ENCODE results near the gene CACNA1A.
"Not testable (repeated sequence)": the region's sequence is repeated elsewhere in the genome, so short reads cannot be mapped to it uniquely, and the experiment has no call there.

The CACNA1A gene

DNA sequence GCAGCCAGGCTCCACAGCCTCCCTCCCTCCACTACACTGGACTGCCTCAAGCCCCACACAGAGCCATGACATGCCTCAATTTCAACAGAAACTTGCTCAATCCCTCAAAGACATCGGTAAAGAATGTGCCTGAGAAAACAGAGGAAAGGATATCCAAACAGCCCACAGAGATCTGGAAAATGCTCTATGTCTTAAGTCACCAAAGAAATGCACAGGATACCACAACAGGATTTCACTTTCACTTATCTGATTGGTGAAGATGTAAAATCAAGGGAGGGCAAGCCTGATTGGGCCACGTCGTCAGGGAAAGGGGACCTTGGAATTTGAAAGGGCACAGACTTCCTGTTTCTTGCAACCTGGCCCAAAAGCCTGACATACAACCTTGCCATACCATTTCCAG is 14.2 kb downstream of the CACNA1A start:
- no peak for DNase-seq

DNA sequence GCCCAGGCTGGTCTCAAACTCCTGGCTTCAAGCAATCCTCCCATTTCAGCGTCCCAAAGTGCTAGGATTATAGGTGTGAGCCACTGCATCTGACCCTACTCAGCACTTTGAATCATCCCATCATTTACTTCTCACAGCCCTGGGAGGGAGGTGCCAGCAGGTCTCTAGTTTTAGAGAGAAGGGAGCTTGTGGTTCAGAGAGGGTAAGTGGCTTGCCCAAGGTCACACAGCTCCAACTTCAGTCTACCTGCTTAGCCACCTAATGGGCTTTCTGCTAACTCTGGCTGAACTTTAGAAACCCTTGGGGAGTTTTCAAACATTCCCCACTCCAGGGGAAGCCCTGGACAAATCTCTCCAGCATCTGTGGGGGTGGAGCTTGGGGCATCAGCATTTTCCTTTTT is 18.3 kb downstream of the CACNA1A start:
- DNase-seq: no peak

DNA sequence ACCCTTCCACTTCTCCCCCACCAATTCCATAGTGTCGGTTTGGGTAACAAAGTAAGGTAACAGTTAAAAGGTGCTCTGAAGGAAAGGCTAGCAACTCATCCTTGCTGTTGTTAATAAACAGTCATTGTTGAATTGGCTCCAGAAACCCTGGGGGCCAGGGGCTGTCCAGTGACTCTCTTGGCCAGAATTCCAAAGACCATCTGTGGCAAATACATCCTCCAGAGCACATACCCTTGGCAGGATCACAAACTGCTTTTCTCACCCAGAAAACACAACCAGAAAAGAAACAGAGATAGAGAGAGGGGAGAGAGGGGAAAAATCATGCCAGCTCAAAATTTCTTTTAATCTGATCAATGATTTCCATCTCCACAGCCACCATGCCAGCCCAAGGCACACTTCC is 22.1 kb downstream of the CACNA1A start:
- no peak for DNase-seq

- no peak for DNase-seq
Observed at GRCh38 chr19:13483215-13483614, 23.1 kb downstream of the CACNA1A start.

- no peak for DNase-seq
Observed at GRCh38 chr19:13478576-13478975, 27.7 kb downstream of the CACNA1A start.

DNA sequence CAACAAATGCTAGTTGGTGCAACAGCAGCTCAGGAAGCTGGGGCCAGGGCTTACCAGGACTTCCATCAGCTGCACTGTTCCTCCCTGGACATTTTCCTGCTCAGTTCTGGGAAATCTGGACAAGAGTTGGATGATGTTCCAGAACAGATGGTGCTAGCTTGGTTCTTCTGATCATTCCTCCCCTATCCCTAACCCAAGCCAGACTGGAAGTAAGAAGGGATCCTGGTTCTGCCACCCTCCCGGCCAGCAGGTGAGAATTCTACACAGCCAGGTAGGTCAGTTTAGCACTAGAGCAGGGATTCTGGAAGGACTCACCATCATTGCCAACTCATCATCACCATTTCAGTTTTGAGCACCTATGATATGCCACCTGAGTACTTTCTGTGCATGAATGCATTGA is 30.2 kb downstream of the CACNA1A start:
- no peak for DNase-seq

DNA sequence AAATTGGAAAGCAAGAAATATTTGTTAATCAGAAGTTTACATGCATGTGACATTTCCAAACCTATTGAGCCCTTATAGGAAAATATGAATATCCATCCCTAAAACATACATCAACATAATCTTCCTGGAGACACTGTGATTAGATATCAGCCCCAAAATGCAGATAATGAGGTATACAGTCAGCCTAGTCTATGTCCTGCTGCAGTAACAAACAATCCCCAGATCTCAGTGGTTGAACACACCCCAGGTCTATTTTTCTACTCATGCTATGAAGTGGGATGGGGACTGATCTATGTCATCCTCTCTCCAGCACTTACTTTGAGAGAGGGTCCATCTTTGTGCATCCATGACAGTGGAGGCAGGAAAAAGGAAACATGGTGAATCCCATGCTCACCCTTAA is 31.2 kb downstream of the CACNA1A start:
- DNase-seq: no peak

- no peak for DNase-seq
Observed at GRCh38 chr19:13466697-13467096, 39.6 kb downstream of the CACNA1A start.

DNA sequence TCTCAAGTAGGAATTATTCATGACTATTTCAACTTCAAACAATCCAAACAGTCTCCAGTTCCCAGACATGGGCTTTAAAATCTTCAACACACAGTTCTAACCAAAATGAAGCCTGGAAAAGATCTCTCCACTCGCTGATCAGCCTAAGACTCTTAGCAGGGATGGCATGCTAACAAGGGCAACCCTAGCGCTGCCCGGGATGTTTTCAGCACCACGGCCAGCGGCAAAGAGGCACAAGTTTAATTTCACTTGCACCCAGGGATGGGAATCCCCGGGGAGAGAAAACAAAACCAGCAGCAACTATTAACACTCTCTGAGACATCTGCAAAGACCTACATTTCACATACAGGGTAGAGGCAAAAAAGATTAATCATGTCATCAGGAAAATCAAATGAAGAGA is 43.0 kb downstream of the CACNA1A start:
- DNase-seq: no peak

GRCh38 chr19:13461536-13461935 is 44.7 kb downstream of the CACNA1A start:
- DNase-seq: no peak

- DNase-seq: no peak
Observed at GRCh38 chr19:13460045-13460444, 46.2 kb downstream of the CACNA1A start.

DNA sequence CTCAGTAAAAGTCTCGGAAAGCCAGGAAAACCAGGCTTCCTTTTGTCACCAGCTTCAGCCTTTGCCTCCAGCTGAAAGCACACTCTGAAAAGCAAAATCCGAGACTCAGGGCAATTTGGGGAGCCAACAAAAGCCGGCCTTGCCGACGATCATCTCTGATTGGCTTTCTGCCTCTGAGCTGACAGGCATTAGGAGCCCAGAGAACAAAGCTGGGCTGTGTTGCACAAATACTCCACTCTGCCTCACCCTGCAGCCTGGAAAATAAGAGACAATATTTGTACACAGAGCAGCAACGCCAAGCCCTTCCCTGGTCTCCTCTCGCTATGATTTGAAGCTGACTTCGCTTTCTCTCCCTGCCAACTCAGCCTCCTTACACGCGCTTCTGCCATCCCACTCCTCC is 46.9 kb downstream of the CACNA1A start:
- DNase-seq: peak; percentile 56

DNA sequence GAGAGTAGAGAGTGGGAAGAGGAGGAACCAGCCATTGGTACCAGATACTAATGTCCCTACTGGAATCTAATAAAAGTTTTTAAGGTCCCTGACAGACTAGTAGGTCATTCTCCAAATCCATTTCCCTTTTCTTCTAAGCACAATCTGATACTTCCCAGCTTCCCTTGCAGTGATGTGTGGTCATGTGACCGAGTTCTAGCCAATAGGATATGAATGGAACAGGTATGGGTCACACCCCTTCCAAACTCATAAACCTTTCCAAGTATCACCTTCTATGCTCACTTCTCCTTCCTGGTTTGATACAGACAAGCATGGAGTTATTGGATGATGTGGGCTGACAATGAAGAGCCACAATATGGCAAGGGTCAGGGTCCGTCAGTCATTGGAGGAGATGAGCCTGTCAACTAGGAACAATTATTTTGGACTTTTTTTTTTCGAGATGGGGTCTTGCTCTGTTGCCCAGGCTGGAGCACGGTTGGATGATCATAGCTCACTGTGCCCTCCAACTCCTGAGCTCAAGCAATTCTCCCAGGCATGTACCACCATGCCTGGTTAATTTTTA is 54.8 kb downstream of the CACNA1A start:
- DNase-seq: no peak

DNA sequence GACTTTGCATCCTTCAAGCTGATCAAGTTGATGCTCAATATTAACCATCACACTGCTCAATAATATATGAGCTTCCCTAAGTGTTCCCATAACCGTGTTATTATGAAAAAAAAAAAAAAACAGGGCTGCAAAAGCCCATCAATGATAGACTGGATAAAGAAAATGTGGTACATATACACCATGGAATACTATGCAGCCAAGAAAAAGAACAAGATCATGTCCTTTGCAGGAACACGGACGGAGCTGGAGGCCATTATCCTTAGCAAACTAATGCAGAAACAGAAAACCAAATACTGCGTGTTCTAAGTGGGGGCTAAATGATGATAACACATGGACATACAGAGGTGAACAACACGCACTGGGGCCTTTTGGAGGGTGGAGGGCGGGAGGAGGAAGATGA is 58.3 kb downstream of the CACNA1A start:
- DNase-seq: no peak

- no peak for DNase-seq
Observed at GRCh38 chr19:13441810-13442512, 64.3 kb downstream of the CACNA1A start.

GRCh38 chr19:13437919-13438618 is 68.2 kb downstream of the CACNA1A start:
- no peak for DNase-seq

DNA sequence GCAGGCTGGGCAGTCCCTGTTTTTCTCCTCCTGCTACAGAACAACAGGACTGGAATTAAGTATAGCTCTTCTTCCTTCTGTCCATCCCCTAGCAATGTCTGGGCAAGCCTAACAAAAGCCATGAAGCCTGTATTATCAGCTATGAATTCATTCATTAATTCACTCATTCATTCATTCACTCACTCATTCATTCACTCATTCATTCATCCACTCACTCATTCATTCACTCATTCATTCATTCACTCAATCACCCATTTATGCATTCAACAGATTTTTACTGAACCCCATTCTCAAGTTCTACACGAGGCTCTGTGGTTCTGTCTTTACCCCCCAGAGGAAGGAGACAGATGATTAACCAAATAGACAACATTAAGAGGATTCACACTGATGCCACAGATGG is 69.9 kb downstream of the CACNA1A start:
- no peak for DNase-seq

DNA sequence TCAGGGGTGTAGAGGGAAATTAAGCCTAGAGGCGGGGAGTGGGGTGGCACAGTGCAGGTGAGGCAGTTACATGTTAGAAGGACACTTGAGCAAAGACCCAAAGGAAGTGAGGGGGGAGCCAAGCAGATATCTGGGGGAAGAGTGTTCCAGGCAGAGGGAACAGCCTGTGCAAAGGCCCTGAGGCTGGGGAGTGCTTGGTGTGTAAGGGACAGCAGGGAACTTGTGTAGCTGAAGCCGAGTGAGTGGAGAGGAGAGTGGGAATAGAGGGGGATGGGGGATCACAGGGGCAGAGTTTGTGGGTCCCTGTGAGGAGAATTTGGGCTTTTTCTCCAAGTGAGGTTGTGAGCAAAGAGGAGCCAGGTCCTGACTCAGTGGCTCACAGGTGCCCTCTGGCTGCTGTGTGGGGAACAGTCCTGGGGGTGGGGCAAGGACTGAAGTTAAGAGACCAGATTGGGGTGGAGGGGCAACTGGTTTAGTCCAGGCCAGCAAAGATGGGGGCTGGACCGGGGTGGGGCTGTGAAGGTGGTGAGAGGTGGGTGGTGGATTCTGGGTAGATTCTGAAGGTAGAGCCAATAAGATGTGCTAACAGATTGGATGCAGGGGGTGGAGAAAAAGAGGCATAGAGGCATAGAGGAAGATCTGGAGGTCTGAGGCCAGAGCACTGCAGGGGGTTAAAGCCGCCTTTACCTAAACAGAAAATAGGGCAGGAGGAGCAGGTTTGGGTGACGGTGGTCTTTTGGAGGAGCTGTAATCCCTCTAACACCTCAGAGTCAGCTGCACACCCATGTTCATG is 75.3 kb downstream of the CACNA1A start:
- peak; percentile 9 for DNase-seq

- DNase-seq: no peak
Observed at GRCh38 chr19:13429563-13429962, 76.7 kb downstream of the CACNA1A start.

- no peak for DNase-seq
Observed at GRCh38 chr19:13428352-13428751, 77.9 kb downstream of the CACNA1A start.

DNA sequence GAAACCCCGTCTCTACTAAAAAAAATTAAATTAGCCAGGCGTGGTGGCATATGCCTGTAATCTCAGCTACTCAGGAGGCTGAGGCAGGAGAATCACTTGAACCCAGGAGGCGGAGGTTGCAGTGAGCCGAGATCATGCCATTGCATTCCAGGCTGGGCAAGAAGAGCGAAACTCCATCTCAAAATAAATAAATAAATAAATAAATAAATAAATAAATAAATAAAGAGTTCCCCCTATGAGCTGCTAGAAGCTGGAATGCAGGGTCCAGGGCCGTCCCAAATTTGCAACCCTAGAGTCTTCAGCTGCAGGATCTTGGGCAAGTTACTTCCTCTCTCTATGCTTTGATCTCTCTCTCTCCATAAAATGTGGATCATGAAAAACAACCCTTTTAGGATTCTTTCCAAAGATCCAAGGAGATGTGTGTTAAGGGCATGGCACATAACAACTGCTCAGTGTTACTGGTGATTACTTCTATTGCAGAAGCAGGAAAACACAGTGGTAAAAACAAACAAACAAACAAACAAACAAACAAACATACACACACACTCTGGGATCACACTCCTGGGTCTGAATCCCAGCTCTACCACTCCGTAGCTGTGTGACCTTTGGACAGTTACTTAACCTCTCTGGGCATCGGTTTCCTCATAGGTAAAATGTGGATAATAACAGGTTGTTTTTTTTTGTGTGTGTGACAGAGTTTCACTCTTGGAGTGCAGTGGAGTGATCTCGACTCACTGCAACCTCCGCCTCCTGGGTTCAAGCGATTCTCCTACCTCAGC is 78.8 kb downstream of the CACNA1A start:
- no peak for DNase-seq

DNA sequence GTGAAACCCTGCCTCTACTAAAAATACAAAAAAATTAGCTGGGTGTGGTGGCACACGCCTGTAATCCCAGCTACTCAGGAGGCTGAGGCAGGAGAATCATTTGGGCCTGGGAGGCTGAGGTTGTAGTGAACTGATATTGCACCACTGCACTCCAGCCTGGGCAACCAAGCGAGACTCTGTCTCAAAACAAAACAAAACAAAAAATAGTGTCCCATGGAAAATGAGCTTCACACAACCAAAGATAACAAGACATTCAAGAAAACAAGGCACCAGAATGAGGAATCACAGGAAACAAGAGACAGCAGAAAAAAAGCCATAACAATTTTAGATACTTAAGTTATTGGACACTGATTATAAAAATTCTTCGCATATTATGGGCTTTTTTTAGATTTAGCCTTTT is 80.4 kb downstream of the CACNA1A start:
- not testable (repeated sequence) for DNase-seq

DNA sequence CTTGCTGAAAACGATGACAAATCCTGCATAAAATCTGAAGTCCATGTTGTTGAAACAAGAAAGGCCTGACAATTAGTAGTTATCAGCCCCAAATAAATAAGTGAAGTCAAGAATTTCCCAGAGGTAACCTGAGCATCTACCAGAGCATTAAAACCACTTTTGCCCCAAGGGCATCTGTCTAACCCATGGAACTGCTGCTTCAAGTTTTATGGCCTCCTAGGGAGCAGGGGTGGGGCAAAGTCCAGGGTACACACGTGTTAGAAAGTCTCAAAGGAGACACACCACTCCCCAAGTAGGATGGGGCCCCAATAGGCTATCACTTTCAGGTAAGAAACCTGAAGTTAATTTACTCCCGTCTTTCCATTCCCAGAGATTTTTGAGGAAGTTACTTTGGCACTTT is 81.1 kb downstream of the CACNA1A start:
- DNase-seq: no peak
